ENCODE data around the gene PGF.
"Not testable (repeated sequence)": the region's sequence is repeated elsewhere in the genome, so short reads cannot be mapped to it uniquely, and the experiment has no call there.

PGF gene

DNA sequence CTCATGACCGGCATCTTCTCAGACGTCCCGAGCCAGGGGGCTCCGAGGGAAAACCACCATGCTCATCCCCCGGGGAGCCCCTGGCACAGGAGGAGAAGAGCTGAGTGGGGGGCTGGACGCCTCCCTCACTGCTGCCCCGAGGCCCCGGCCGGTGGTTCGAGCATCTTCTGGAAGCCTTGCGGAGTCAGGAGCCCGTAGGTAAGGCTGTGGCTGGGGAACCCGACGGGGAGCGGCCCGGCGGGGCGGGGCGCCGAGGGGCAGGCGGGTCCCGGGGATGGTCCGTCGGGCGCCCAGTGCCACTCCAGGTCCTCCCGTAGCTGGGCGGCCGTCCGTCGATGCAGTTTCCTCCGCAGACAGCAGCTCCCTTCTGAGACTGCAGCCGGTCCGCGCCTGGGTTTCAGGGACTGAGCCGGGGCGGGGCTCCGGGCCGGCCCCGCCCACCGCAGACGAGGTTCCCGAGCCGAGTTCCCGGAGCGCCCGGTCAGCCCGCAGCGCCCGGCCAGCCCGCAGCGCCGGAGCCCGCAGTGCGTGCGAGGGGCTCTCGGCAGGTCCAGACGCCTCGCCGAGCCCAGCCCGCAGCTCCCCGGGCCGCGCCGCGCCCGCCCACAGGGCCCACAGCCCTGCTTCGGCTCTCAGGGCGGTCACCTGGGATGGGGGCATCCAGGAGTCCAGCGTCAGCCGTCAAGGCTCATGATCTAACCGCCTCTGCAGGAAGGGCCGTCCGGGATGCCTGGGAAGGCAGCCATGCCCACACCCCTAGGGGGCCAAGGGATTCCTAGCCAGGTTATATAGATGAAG lies at the start of gene PGF:
Gene PGF, minus strand, starts transcription at position 369 of the 798 bp plus-strand sequence. Its CDS starts 355 bp downstream, at position 14.
- DNase-seq: no peak

- DNase-seq: no peak
These were observed 48.0 kb upstream of the PGF start for GRCh38 chr14:75003250-75004027.

DNA sequence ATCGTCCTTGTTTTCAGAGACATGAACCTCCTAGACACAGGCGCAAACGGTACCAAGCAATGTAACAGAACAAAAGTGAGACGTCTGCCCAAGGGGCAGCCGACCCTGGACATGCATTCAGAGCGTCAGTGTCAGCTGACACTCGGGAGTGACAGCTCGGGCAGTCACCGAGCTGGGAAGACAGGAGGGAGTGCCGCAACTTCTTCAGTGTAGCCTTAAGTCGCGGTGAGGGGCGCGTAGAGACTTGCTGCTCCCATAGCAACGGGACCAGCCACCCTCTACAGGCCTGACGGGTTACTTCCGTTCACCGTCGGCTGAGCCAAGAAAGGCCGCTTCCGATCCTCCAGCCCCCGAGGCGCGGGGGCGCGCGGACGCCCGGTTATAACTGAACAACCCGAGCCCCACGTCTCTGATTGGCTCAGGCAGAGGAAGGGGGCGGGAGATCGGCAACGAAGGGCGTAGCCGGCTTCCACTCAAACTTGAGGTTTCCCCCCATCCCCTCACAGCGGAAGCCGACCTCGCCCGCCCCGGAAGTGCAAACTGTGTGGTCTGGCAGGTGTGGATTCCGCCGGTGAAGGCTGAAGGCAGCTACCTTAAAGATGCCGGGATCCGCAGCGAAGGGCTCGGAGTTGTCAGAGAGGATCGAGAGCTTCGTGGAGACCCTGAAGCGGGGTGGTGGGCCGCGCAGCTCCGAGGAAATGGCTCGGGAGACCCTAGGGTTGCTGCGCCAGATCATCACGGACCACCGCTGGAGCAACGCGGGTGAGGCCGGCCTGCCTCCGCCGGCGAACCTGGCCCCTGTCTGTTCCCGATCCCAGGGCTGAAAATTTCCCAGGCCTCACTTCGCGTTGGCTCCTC lies 47.2 kb upstream of the PGF start, which contains the start of gene EIF2B2:
Gene EIF2B2, plus strand, starts transcription at position 530 of the 858 bp plus-strand sequence. Its CDS starts 70 bp downstream, at position 600.
- peak; percentile 99 for DNase-seq

GRCh38 chr14:75001899-75002298 lies 46.5 kb upstream of the PGF start:
- DNase-seq: no peak

DNA sequence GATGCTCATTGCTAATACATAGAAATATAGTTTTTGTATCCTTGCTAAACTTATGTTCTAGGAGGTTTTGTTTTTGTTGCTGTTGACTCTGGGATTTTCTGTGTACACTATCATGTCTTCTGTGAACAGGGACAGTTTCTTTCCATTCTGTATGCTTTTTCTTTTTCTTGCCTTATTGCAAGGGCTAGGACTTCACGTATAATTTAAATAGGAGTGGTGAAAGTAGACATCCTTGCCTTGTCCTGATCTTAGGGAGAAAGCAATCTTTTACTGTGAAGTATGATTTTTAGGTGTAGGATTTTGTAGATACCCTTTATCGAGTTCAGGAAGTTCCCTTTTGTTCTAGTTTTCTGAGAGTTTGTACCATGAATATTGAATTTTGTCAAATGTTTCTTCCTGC lies 45.9 kb upstream of the PGF start:
- DNase-seq: no peak

GRCh38 chr14:74995781-74996180 lies 40.4 kb upstream of the PGF start:
- DNase-seq: not testable (repeated sequence)

DNA sequence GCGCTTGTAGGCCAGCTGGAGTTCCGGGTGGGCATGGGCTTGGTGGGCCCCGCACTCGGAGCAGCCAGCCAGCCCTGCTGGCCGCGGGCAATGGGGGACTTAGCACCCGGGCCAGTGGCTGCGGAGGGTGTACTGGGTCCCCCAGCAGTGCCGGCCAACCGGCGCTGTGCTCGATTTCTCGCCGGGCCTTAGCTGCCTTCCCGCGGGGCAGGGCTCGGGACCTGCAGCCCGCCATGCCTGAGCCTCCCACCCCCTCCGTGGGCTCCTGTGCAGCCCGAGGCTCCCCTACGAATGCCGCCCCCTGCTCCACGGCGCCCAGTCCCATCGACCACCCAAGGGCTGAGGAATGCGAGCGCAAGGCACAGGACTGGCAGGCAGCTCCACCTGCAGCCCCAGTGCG lies 38.8 kb upstream of the PGF start:
- DNase-seq: not testable (repeated sequence)

DNA sequence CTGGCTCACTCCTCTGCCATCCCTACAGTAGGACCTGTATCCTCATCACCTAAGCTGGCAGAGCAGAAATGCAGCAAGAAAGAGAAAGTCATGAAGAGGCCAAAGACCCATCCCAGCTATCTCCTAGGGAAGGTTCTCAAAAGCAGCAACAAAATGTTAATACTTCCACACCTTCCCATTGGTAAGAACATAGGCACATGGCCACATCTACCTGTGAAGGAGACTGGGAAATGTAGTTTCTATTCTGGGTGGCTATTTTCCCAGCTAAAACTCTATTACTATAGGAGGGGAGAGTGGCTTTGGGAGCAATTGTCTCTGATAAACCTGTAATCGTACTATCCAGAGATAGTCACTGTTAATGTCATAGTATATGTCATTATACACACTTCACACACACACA lies 33.6 kb upstream of the PGF start:
- DNase-seq: no peak

DNA sequence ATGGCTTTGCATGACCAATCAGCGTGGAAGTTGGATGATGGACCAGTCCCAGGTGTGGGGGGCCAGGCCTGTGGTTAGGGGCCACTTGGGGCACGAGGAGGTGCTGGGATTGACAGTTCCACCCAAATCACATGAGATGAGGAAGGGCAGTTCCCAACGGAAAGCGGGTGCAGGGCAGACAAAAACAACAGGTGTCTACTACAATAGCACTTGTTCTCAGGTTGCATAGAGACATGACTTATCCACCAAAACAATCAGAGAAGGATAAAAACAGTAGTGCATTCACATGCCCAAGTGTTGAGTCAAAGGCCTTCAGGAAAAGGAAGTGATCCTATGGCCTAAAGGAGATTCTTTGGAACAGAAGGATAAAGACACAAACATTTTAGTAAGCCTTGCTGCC lies 32.7 kb upstream of the PGF start:
- no peak for DNase-seq

DNA sequence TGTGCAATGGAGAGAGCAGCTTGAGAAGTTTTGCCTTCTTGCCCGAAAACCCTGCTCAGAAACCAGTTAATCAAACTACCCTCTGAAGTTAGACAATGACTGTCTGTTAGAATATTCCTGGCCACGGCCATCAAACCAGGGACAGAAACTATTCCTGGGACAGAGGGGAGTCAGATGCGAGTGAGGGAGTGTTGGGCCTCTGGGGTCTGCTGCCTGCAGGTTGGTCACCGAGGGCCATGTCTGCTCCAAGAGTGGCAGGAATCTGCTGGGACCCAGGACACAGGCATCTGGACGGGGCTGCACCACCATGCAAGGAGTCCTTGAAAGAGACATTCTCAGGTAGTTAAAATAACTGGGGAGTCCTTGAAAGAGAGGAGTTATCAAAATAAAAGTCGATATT lies 30.4 kb upstream of the PGF start:
- DNase-seq: no peak

- no peak for DNase-seq
These were observed 29.6 kb upstream of the PGF start for GRCh38 chr14:74985028-74985310.

GRCh38 chr14:74984236-74985027 lies 29.0 kb upstream of the PGF start:
- DNase-seq: no peak

DNA sequence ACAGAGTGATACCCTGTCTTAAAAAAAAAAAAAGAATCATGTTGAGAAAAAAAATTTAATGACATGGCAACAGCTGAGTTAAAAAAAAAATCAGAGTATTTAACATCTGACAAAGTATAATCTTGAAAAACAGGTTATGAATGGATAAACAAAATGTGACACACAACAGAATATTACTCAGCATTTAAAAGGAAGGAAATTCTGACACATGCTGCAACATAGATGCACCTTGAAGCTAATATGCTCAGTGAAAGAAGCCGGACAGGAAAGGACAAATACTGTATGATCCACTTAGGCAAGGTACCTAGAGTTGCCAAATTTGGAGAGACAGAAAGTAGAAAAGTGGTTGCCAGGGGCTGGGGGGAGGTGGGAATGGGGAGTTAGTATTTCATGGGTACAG lies 27.9 kb upstream of the PGF start:
- DNase-seq: no peak

- DNase-seq: no peak
These were observed 27.3 kb upstream of the PGF start for GRCh38 chr14:74982661-74983060.

DNA sequence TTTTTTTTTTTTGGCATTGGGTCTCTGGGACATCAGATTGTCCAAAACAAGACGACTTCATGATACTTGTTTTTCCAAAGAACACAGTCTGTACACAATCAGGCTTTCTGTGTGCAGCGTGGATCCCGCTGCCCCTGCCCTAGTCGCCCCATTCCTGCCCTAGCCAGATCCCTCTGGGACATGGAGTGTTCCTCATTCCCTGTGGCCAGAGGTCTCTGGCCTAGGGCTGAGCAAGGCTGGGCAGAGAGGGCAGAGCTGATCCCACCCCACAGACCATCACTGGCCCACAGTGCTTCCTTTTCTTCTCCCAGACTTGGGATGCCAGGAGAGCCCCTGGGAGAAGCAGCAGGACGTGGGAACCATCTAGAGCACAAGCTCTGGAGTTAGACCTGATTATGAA lies 26.4 kb upstream of the PGF start:
- DNase-seq: no peak

DNA sequence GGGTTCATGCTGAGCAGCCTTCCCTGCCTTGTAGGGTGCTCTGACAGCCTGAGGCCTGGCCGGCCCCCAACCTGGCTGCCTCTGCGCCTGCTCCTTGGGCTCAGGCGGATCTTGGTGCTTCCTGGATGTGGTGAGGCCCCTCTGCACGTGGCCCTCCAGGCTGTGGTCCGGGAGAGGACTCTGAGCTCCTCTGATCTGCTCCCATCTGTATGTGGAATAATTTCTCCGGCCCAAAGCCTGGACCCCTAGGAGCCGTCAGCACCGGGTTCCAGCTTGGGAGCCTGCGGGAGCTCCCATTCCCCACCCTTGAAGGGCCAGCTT lies 26.0 kb upstream of the PGF start:
- no peak for DNase-seq

GRCh38 chr14:74980731-74981461 lies 25.5 kb upstream of the PGF start:
- DNase-seq: no peak

DNA sequence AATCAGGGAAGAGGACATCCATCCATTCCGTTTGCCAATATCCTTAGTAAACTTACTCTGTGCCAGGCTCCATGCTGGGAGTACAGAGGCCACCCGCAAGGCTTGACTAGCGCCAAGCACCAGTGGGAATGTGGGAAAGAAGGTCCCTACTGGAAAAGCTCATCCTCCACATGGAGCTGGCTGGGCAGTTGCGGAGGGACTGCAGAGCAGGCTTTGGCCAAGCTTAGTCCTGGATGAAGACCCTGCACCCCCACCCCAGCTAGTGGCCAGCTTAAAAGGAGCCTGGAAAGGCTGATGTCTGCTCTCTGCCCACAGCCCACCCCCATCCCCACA lies 25.0 kb upstream of the PGF start:
- DNase-seq: no peak

DNA sequence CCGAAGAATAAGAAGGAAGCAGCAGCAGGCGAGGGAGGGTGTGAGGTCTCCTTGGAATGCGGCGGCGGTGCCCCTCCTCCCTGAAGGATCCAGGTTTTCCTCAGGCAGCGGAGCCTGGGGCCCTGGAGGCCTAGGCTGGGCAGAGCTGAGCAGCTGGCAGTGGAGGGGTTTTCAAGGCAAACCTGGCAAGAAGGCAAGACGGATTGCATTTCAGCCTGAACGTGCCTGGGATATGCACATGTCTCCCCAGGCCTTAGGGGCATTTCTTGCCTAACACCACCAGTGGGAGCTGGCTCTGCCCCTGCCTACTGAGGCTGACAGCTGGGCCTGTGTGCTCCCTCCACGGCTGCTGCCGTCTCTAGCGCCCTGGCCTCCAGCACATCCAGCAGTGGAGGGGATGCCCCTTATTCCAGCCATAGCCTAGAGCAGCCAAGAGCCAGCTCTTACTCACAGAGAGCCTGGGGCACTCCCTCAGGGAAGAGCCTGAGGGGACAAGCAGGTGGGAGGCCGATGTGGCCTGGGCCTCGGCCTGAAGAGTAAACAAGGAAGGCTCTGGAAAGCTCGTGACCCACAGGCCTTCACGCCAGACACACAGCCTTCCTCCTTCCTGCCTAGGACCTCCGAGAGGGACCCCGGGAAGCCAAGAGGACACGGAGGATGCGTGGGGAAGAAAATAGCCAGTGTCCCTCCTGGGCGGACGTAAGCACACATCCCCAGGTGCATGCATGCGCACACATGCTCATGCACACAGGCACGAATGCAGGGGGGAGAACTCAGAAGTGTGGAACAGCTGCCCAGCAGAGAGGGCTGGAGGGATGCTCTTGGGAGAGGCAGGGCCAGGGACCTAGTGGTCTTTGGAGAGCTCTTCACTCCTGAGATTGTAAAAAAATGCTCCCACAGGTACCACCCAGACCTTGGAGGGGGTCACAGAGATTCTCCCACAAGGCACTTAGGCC lies 24.3 kb upstream of the PGF start:
- DNase-seq: no peak

DNA sequence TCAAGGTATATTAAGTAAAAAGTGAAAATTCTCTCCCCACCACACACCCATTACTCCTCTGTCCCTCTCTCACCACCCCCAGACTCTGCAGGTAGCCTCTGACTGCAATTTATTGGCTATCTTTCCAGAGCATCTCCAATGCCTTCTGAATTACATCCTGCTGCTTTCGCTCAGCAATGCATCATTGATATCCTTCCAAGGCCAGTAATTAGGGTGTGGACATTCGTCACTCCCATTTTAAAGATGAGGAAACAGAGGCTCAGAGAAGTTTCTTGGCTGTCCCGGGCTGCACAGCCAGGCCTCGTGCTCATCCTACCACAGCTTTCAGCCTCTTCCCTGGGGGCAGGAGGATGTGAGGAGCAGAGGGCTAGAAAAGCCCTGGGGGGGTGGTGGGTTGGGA lies 23.6 kb upstream of the PGF start:
- no peak for DNase-seq

GRCh38 chr14:74978416-74978947 lies 23.1 kb upstream of the PGF start:
- DNase-seq: no peak

Data from activated gamma-delta T cell treated with Interleukin-2 at 50 U/mL for 16 hours (primary cell).